Stomach (tissue), 19 donors: Measurements from ENCODE around the gene CSE1L. TPM values are rescaled to one million over a fixed set of nuclear protein-coding genes. Genes with fewer than 3 reads are reported as not detected.

Experiments used
- DNase-seq, 2 donors: peaks; one replicate each; pipeline versions ENCODE4 v3.0.0 to v3.0.0-alpha.2; 2013 to 2019
- H3K27ac ChIP-seq, 5 donors: fragments of 200-600 bp in 4 of 5; sonication (generic) in 4 of 5; one replicate each; pipeline ENCODE4 v1.5.1; 2013 to 2019; ENCODE audit warnings: mild to moderate bottlenecking in 1 of 5, moderate library complexity in 1 of 5
- H3K27me3 ChIP-seq, 3 donors: fragments of 200-600 bp; sonication (generic); one replicate each; pipeline ENCODE4 v1.5.1; 2017 to 2019; ENCODE audit warnings: mixed run types in 1 of 3
- H3K36me3 ChIP-seq, 4 donors: fragments of 200-600 bp; sonication (generic); 1 replicate in 3 of 4; 2 replicates in 1 of 4; pipeline ENCODE4 v1.5.1; 2016 to 2019
- H3K4me1 ChIP-seq, 4 donors: fragments of 200-600 bp; sonication (generic); one replicate each; pipeline ENCODE4 v1.5.1; 2016 to 2019
- H3K4me3 ChIP-seq, 4 donors: fragments of 200-600 bp; sonication (generic) in 3 of 4; one replicate each; pipeline ENCODE4 v1.5.1; 2016 to 2019; ENCODE audit warnings: mild to moderate bottlenecking in 1 of 4
- H3K9me3 ChIP-seq, 4 donors: fragments of 200-600 bp; sonication (generic); one replicate each; pipeline ENCODE4 v1.5.1; 2016 to 2019
- EP300 ChIP-seq: sonication (generic); formaldehyde crosslinking; IDR thresholded peaks from one replicate; pipeline ENCODE4 v1.6.1; 2017; ENCODE audit warnings: antibody characterized with exemption
- POLR2A ChIP-seq, 4 donors: fragments of 450-650 bp; IDR thresholded peaks; one replicate each; pipeline ENCODE4 v1.6.1; 2016; ENCODE audit warnings: antibody characterized with exemption in 4 of 4, control low read depth in 2 of 4, mild to moderate bottlenecking in 1 of 4, moderate library complexity in 1 of 4
- POLR2AphosphoS5 ChIP-seq, 3 donors: sonication (generic); formaldehyde crosslinking; IDR thresholded peaks; one replicate each; pipeline ENCODE4 v1.6.1; 2016; ENCODE audit warnings: antibody characterized with exemption in 3 of 3
- WGBS, 5 donors: extraction: QIAGEN DNeasy Blood & Tissue Kit in 3 of 5; methylation state at CpG; one replicate each; pipeline versions ENCODE4 v1.1.5 to v1.1.7; 2013 to 2018; 5-methylcytosine and 5-hydroxymethylcytosine counted together
- intact Hi-C: fragments of 100-400 bp; cut with DNase I; formaldehyde crosslinking; loops from one replicate; pipeline ENCODE4 v1.15.1; 2023; ENCODE audit warnings: low total_unique reads
- long read RNA-seq, 10 donors: transcript quantifications; one replicate each; lab custom pipeline, GENCODE V29; 2026
- polyA plus RNA-seq, 3 donors: library from polyadenylated mRNA; stranded (reverse); fragments of 200-250 nt; gene quantifications; one replicate each; pipeline ENCODE4 v1.2.3, GENCODE V29; 2013
- total RNA-seq, 5 donors: library from RNA; depleted of rRNA; stranded (reverse); fragments of >200 nt; gene quantifications; one replicate each; pipeline versions ENCODE4 v1.1.0 to v1.2.3, GENCODE V29; 2014 to 2016
- TF ChIP-seq, protein P1 (sequence below), 7 experiments: fragments of 450-650 bp in 4 of 7; fragments of 200-600 bp in 3 of 7; sonication (generic) in 3 of 7; IDR thresholded peaks; one replicate each; pipeline ENCODE4 v1.5.1; 2016 to 2019; ENCODE audit warnings: antibody characterized with exemption in 7 of 7, control low read depth in 2 of 7, mild to moderate bottlenecking in 1 of 7
- donor health status: healthy with polysubstance abuse.
- donor health status: Bipolar disorder and iron deficiency.
- donor health status: healthy.

The CSE1L gene, protein sequence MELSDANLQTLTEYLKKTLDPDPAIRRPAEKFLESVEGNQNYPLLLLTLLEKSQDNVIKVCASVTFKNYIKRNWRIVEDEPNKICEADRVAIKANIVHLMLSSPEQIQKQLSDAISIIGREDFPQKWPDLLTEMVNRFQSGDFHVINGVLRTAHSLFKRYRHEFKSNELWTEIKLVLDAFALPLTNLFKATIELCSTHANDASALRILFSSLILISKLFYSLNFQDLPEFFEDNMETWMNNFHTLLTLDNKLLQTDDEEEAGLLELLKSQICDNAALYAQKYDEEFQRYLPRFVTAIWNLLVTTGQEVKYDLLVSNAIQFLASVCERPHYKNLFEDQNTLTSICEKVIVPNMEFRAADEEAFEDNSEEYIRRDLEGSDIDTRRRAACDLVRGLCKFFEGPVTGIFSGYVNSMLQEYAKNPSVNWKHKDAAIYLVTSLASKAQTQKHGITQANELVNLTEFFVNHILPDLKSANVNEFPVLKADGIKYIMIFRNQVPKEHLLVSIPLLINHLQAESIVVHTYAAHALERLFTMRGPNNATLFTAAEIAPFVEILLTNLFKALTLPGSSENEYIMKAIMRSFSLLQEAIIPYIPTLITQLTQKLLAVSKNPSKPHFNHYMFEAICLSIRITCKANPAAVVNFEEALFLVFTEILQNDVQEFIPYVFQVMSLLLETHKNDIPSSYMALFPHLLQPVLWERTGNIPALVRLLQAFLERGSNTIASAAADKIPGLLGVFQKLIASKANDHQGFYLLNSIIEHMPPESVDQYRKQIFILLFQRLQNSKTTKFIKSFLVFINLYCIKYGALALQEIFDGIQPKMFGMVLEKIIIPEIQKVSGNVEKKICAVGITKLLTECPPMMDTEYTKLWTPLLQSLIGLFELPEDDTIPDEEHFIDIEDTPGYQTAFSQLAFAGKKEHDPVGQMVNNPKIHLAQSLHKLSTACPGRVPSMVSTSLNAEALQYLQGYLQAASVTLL
- 10 to 100 TPM in 4 of 5 donors, 1 to 10 TPM in 1; 2.0 to 66.1 (median 37.1) TPM for total RNA-seq
- polyA plus RNA-seq = 10 to 100 TPM; 19.4 to 29.2 (median 23.8) TPM
- long read RNA-seq, donor 1, partial matches to known transcripts = 32 of 33 reads
- long read RNA-seq, donor 1, other reads (novel, unspliced or antisense) = 0 of 33 reads
- long read RNA-seq, donor 2, transcript CSE1L-201 (25 exons, 3,553 nt) = major isoform, 12 of 54 reads
- long read RNA-seq, donor 2, partial matches to known transcripts = 42 of 54 reads
- long read RNA-seq, donor 2, other reads (novel, unspliced or antisense) = 0 of 54 reads
- long read RNA-seq, donor 3, transcript CSE1L-201 (25 exons, 3,553 nt) = major isoform, 5 of 28 reads
- long read RNA-seq, donor 3, partial matches to known transcripts = 23 of 28 reads
- long read RNA-seq, donor 3, other reads (novel, unspliced or antisense) = 0 of 28 reads
- long read RNA-seq, donor 4, partial matches to known transcripts = 0 of 1 reads
- long read RNA-seq, donor 4, other reads (novel, unspliced or antisense) = 0 of 1 reads
- long read RNA-seq, donor 5, transcript CSE1L-201 (25 exons, 3,553 nt) = major isoform, 10 of 45 reads
- long read RNA-seq, donor 5, partial matches to known transcripts = 35 of 45 reads
- long read RNA-seq, donor 5, other reads (novel, unspliced or antisense) = 0 of 45 reads
- long read RNA-seq, donor 6, transcript CSE1L-201 (25 exons, 3,553 nt) = major isoform, 16 of 179 reads
- long read RNA-seq, donor 6, partial matches to known transcripts = 162 of 179 reads
- long read RNA-seq, donor 6, other reads (novel, unspliced or antisense) = 0 of 179 reads
- long read RNA-seq, donor 7, transcript CSE1L-201 (25 exons, 3,553 nt) = major isoform, 13 of 118 reads
- long read RNA-seq, donor 7, partial matches to known transcripts = 105 of 118 reads
- long read RNA-seq, donor 7, other reads (novel, unspliced or antisense) = 0 of 118 reads
- long read RNA-seq, donor 8, transcript CSE1L-201 (25 exons, 3,553 nt) = major isoform, 10 of 66 reads
- long read RNA-seq, donor 8, partial matches to known transcripts = 56 of 66 reads
- long read RNA-seq, donor 8, other reads (novel, unspliced or antisense) = 0 of 66 reads
- long read RNA-seq, donor 9, transcript CSE1L-201 (25 exons, 3,553 nt) = major isoform, 6 of 48 reads
- long read RNA-seq, donor 9, partial matches to known transcripts = 42 of 48 reads
- long read RNA-seq, donor 9, other reads (novel, unspliced or antisense) = 0 of 48 reads
- long read RNA-seq, donor 10, partial matches to known transcripts = 7 of 10 reads
- long read RNA-seq, donor 10, other reads (novel, unspliced or antisense) = 0 of 10 reads

DNA sequence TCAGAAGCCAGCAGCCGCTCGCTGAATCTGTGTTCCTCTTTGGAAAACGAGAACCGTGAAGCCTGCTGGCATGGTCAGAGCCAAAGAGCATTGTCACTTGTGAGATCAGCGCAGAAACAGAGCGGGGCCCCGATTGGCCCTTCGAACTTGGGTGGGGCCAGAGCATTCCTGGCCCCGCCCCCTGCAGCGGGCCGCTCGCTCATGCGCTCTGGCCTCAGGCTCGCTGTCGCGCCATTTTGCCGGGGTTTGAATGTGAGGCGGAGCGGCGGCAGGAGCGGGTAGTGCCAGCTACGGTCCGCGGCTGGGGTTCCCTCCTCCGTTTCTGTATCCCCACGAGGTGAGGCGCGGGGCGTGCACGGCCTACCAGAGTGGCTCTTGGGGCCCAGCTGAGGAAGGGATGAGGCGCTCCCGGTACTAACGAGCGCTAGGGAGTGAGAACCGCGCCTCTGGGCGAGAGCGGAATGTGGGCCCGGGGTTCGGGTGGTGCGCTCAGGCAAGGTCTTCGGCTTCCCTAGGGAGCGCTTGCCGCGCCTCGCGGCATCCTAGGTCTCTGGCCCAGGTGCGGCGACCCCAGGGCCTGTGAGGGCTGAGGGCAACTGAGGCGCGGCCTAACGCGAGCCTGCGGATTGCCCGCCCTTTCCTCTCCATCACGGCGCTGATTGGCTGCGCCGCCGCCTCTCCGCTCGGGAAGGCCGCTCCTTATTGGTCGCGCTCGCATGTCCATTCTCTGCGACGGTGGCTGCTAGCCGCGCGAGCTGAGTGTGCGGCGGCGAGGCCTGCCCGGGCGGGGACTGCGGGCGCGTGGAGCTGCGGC, at the start of gene CSE1L:
CSE1L (plus strand) TSS at position 226 of the 814 bp plus-strand sequence. CDS start 12,152 bp downstream, outside the sequence.
- Histone ChIP-seq H3K9me3 (no peaks in the 10 kb centered on the region), H3K36me3 (peaks cover 0 to 2% (median under 1%) of the 10 kb centered on the region in 4 donors), H3K27ac (peak within 1 kb of the TSS; percentile 94 to 98 (median 97)), H3K27me3 (no peaks in the 10 kb centered on the region), H3K4me3 (peak within 1 kb of the TSS; percentile 80 to 99 (median 93)), H3K4me1 (peaks cover 14 to 40% (median 23%) of the 10 kb centered on the region in 4 donors)
- intact Hi-C loops = no loop called here
- peak; percentile 95 to 98 for DNase-seq
- TF ChIP-seq, protein P1, sequence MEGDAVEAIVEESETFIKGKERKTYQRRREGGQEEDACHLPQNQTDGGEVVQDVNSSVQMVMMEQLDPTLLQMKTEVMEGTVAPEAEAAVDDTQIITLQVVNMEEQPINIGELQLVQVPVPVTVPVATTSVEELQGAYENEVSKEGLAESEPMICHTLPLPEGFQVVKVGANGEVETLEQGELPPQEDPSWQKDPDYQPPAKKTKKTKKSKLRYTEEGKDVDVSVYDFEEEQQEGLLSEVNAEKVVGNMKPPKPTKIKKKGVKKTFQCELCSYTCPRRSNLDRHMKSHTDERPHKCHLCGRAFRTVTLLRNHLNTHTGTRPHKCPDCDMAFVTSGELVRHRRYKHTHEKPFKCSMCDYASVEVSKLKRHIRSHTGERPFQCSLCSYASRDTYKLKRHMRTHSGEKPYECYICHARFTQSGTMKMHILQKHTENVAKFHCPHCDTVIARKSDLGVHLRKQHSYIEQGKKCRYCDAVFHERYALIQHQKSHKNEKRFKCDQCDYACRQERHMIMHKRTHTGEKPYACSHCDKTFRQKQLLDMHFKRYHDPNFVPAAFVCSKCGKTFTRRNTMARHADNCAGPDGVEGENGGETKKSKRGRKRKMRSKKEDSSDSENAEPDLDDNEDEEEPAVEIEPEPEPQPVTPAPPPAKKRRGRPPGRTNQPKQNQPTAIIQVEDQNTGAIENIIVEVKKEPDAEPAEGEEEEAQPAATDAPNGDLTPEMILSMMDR (IDR thresholded peaks at IDR 0.05) = peak in 3 of 7 experiments; percentile 13 to 62 (median 50)
- TF ChIP-seq POLR2AphosphoS5 (IDR thresholded peaks at IDR 0.05) (peak; percentile 82 to 92 (median 91)), POLR2A (IDR thresholded peaks at IDR 0.05) (peak in 1 of 4 donors; percentile 54), EP300 (no peak)
- WGBS, 5 donors = 0 to 1% (median 0%) methylated on average over 19 to 80 of the region's 80 CpGs

DNA sequence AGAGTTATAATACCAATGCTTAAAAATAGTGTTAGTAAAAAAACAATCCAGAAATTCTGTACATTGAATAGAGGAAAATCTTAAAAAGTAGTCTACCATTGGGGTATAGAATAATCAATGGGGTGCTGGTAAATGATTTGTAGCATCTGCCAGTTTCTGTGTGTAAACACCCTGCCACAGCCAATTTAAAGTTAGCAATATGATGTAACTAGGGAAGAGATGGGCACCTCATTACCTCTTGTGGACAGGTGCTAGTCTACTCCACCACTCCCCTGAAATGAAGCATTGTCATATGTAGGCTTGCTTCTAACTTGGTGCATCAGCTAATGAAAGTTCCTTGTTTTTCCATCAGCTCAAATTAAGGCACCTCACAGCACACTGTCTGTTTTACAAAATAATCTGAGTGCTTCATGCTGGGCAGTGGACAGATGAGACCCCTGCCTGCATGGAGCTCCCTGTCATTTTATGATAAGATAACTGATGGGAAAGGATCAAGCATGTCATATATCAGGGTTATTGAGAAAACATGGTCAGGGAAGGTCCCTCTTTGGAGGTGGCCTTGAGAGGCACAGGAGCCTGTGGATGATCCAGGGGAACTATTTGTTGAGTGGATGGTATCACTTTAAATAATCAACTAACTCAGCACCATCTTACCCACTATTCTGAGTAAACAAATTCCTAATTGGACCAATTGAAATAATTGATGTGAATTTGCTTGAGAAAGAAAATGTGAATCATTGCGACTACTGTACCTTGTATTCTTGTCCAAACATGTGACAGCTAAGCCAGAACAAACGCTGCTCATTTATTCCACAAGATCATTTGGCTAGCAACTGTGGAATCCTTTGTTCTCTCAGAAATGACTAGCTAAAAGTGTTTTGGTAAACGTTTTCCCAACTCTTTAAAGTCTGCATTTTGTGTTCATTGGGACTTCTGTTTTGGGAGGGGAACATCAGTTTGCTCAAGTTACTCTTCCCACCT, 45.9 kb upstream of the CSE1L start:
- Histone ChIP-seq H3K27me3 (no peaks in the 10 kb centered on the region), H3K4me1 (no peaks in the 10 kb centered on the region), H3K9me3 (no peaks in the 10 kb centered on the region), H3K27ac (no peak overlapping the region), H3K36me3 (peaks cover 70 to 100% (median 100%) of the 10 kb centered on the region in 4 donors), H3K4me3 (no peak overlapping the region)
- TF ChIP-seq POLR2A (IDR thresholded peaks at IDR 0.05) = no peak
- TF ChIP-seq EP300 = no peak
- TF ChIP-seq, protein P1 (IDR thresholded peaks at IDR 0.05) = no peak
- no peak for TF ChIP-seq POLR2AphosphoS5 (IDR thresholded peaks at IDR 0.05)
- intact Hi-C loops = no loop called here
- 56 to 70% (median 59%) methylated on average over 3 of the region's 3 CpGs for WGBS, 5 donors
- no peak for DNase-seq
